GM23248 (cell line): ENCODE data around the gene SEC22B. TPM values are rescaled to one million over a fixed set of nuclear protein-coding genes. Genes with fewer than 3 reads are reported as not detected.
"Not testable (repeated sequence)": the region's sequence is repeated elsewhere in the genome, so short reads cannot be mapped to it uniquely, and the experiment has no call there.

Source experiments
- DNase-seq: peaks from one replicate; pipeline ENCODE4 v3.0.0-alpha.2; 2015
- H2AFZ ChIP-seq: fragments of 200-600 bp; sonication (generic); 2 replicates; pipeline ENCODE4 v1.6.1; 2016; ENCODE audit warnings: antibody characterized with exemption
- H3F3A ChIP-seq: fragments of 200-600 bp; sonication (generic); 2 replicates; pipeline ENCODE4 v1.6.1; 2016; ENCODE audit warnings: mild to moderate bottlenecking, antibody characterized with exemption, mixed run types; ENCODE audit not compliant: insufficient read depth
- H3K27ac ChIP-seq: fragments of 200-600 bp; sonication (generic); 2 replicates; pipeline ENCODE4 v1.5.1; 2016; ENCODE audit warnings: mild to moderate bottlenecking
- H3K27me3 ChIP-seq: fragments of 200-600 bp; sonication (generic); replicated peaks from 2 replicates; pipeline ENCODE4 v1.6.1; 2016; ENCODE audit warnings: mild to moderate bottlenecking; ENCODE audit not compliant: insufficient read depth
- H3K36me3 ChIP-seq: fragments of 200-600 bp; sonication (generic); 2 replicates; pipeline ENCODE4 v1.6.1; 2016; ENCODE audit warnings: low read depth, mild to moderate bottlenecking
- H3K4me1 ChIP-seq: fragments of 200-600 bp; sonication (generic); 2 replicates; pipeline ENCODE4 v1.6.1; 2016; ENCODE audit warnings: mild to moderate bottlenecking; ENCODE audit not compliant: insufficient read depth
- H3K4me2 ChIP-seq: fragments of 200-600 bp; sonication (generic); one replicate; pipeline ENCODE4 v1.6.1; 2016; ENCODE audit warnings: mild to moderate bottlenecking; ENCODE audit not compliant: unreplicated experiment
- H3K4me3 ChIP-seq: fragments of 200-600 bp; sonication (generic); 2 replicates; pipeline ENCODE4 v1.5.1; 2016; ENCODE audit warnings: mild to moderate bottlenecking
- H3K79me2 ChIP-seq: fragments of 200-600 bp; sonication (generic); 2 replicates; pipeline ENCODE4 v1.6.1; 2016; ENCODE audit warnings: mild to moderate bottlenecking; ENCODE audit not compliant: insufficient read depth
- H3K9ac ChIP-seq: fragments of 200-600 bp; sonication (generic); 2 replicates; pipeline ENCODE4 v1.6.1; 2016; ENCODE audit warnings: mild to moderate bottlenecking
- H3K9me2 ChIP-seq: fragments of 200-600 bp; sonication (generic); 2 replicates; pipeline ENCODE4 v1.6.1; 2016; ENCODE audit warnings: mixed run types, mild to moderate bottlenecking, moderate library complexity; ENCODE audit not compliant: insufficient read depth
- H3K9me3 ChIP-seq: fragments of 200-600 bp; sonication (generic); one replicate; pipeline ENCODE4 v1.6.1; 2017; ENCODE audit warnings: low read depth
- H4K20me1 ChIP-seq: fragments of 200-600 bp; sonication (generic); 2 replicates; pipeline ENCODE4 v1.6.0; 2016; ENCODE audit not compliant: insufficient read depth
- WGBS, 2 experiments: methylation state at CpG; one replicate each; pipeline ENCODE4 v1.1.6; 2015 to 2017; ENCODE audit warnings: low lambda C conversion rate in 2 of 2, low coverage in 1 of 2; ENCODE audit errors: missing lambda C conversion rate in 2 of 2; 5-methylcytosine and 5-hydroxymethylcytosine counted together
- in situ Hi-C: fragments of 300-500 bp; cut with MboI; formaldehyde crosslinking; loops from 2 replicates; pipeline ENCODE4 v1.15.0; 2020
- polyA plus RNA-seq: library from polyadenylated mRNA; unstranded; fragments of >200 nt; fragmentation: Nextera tagmentation; extraction: Ambion mirVana; gene quantifications from 2 replicates; pipeline ENCODE4 v1.2.1, GENCODE V29; 2016
- total RNA-seq: library from RNA; depleted of rRNA; stranded (reverse); fragments of >200 nt; shearing (Covaris generic); gene quantifications from 2 replicates; pipeline ENCODE4 v1.2.3, GENCODE V29; 2014

The SEC22B gene
- total and polyA plus RNA-seq, 2 experiments from 2014 or later, result 68.1 to 101 TPM

- Histone ChIP-seq H3K27ac (peak overlapping the region; percentile 85), H3F3A (peaks cover 47% of the 10 kb centered on the region), H2AFZ (0 out of 2 replicates have a peak overlapping the region, but pooled peaks have one; percentile 8), H3K4me1 (peaks cover 38% of the 10 kb centered on the region), H3K4me2 (peak overlapping the region; percentile 68), H3K4me3 (peak overlapping the region; percentile 26; the same call in 1 of the 2 replicates), H3K9ac (peak overlapping the region; percentile 56)
- no CpG with 5 or more reads among the region's 1 CpG for WGBS, 2 experiments
- H3K36me3 ChIP-seq, H3K9me2 ChIP-seq, H4K20me1 ChIP-seq, H3K27me3 ChIP-seq, H3K9me3 ChIP-seq, in situ Hi-C loops, H3K79me2 ChIP-seq: not testable (repeated sequence)
- peak; percentile 19 for DNase-seq
Measured at GRCh38 chr1:120144626-120145025, 31.7 kb downstream of the SEC22B start.

- Histone ChIP-seq H3K4me2 (peak overlapping the region; percentile 68), H2AFZ (0 out of 2 replicates have a peak overlapping the region, but pooled peaks have one; percentile 8), H3K9ac (peak overlapping the region; percentile 56), H3F3A (peaks cover 47% of the 10 kb centered on the region), H3K27ac (peak overlapping the region; percentile 85), H3K4me3 (peak overlapping the region; percentile 26; the same call in 1 of the 2 replicates), H3K4me1 (peaks cover 38% of the 10 kb centered on the region)
- H4K20me1 ChIP-seq, in situ Hi-C loops, H3K27me3 ChIP-seq, H3K9me2 ChIP-seq, H3K36me3 ChIP-seq, H3K9me3 ChIP-seq, H3K79me2 ChIP-seq: not testable (repeated sequence)
- 7 to 10% methylated on average over 2 of the region's 2 CpGs for WGBS, 2 experiments
- DNase-seq, result peak; percentile 43
Measured at GRCh38 chr1:120144169-120144568, 32.2 kb downstream of the SEC22B start.

- Histone ChIP-seq H3K4me2 (peak overlapping the region; percentile 55), H3F3A (peaks cover 47% of the 10 kb centered on the region), H3K4me1 (peaks cover 38% of the 10 kb centered on the region), H3K4me3 (peak overlapping the region; percentile 30), H3K27ac (peak overlapping the region; percentile 85), H3K9ac (peak overlapping the region; percentile 56)
- peak; percentile 45 for DNase-seq
- H3K36me3 ChIP-seq, in situ Hi-C loops, H3K79me2 ChIP-seq, H2AFZ ChIP-seq, H3K9me3 ChIP-seq, H3K27me3 ChIP-seq, H3K9me2 ChIP-seq, H4K20me1 ChIP-seq: not testable (repeated sequence)
- WGBS, 2 experiments, result 34 to 43% methylated on average over 3 of the region's 3 CpGs
Measured at GRCh38 chr1:120143334-120143733, 33.0 kb downstream of the SEC22B start.

- peak; percentile 62 for DNase-seq
- H3K9me3 ChIP-seq, H3K27me3 ChIP-seq, in situ Hi-C loops, H3K36me3 ChIP-seq, H2AFZ ChIP-seq, H4K20me1 ChIP-seq, H3K9me2 ChIP-seq, H3K79me2 ChIP-seq: not testable (repeated sequence)
- peaks cover 45% of the 10 kb centered on the region for H3F3A ChIP-seq
- H3K4me1 ChIP-seq, result peaks cover 38% of the 10 kb centered on the region
- H3K27ac ChIP-seq, result peak overlapping the region; percentile 85
- 39 to 41% methylated on average over 10 to 11 of the region's 14 CpGs for WGBS, 2 experiments
- H3K4me2 ChIP-seq, result peak overlapping the region; percentile 57
- peak overlapping the region; percentile 41 for H3K4me3 ChIP-seq
- H3K9ac ChIP-seq, result peak overlapping the region; percentile 56
Measured at GRCh38 chr1:120142512-120143263, 33.6 kb downstream of the SEC22B start.

- H3K36me3 ChIP-seq, H2AFZ ChIP-seq, H3K9me2 ChIP-seq, H3K4me3 ChIP-seq, H3K9me3 ChIP-seq, H3K27me3 ChIP-seq, H3K79me2 ChIP-seq, DNase-seq, in situ Hi-C loops, H4K20me1 ChIP-seq: not testable (repeated sequence)
- H3F3A ChIP-seq, result peaks cover 39% of the 10 kb centered on the region
- H3K4me1 ChIP-seq, result peaks cover 38% of the 10 kb centered on the region
- H3K9ac ChIP-seq, result 0 out of 2 replicates have a peak overlapping the region, but pooled peaks have one; percentile 28
- peak overlapping the region; percentile 85 for H3K27ac ChIP-seq
- H3K4me2 ChIP-seq, result peak overlapping the region; percentile 57
Measured at GRCh38 chr1:120141865-120142264, 34.5 kb downstream of the SEC22B start.

GRCh38 chr1:120140656-120141265 is 35.6 kb downstream of the SEC22B start:
- H3K36me3 ChIP-seq, H3K27me3 ChIP-seq, H3K4me2 ChIP-seq, H4K20me1 ChIP-seq, H3K9me2 ChIP-seq, H3K9me3 ChIP-seq, H3K4me3 ChIP-seq, H3K9ac ChIP-seq, H3K79me2 ChIP-seq, H2AFZ ChIP-seq, in situ Hi-C loops, H3K27ac ChIP-seq: not testable (repeated sequence)
- 50 to 58% methylated on average over 1 of the region's 1 CpG for WGBS, 2 experiments
- H3K4me1 ChIP-seq, result peaks cover 38% of the 10 kb centered on the region
- peak; percentile 14 for DNase-seq
- H3F3A ChIP-seq, result peaks cover 39% of the 10 kb centered on the region

- H3K9ac ChIP-seq, H4K20me1 ChIP-seq, H3K4me2 ChIP-seq, DNase-seq, H3K36me3 ChIP-seq, H3K79me2 ChIP-seq, in situ Hi-C loops, H3K27me3 ChIP-seq, H3K9me2 ChIP-seq, H3K27ac ChIP-seq, H3K9me3 ChIP-seq, H2AFZ ChIP-seq, H3K4me3 ChIP-seq: not testable (repeated sequence)
- Histone ChIP-seq H3K4me1 (peaks cover 14% of the 10 kb centered on the region), H3F3A (peaks cover 25% of the 10 kb centered on the region)
- WGBS, 2 experiments, result 94% methylated on average over 1 of the region's 1 CpG
Measured at GRCh38 chr1:120136086-120136485, 40.2 kb downstream of the SEC22B start.
